Ovary (tissue), 3 donors: ENCODE data around the gene CEBPE.

Experiments used
- CTCF ChIP-seq, 3 donors: fragments of 450-650 bp in 2 of 3; fragments of 200-600 bp in 1 of 3; IDR thresholded peaks; one replicate each; pipeline versions ENCODE4 v1.5.1 to v1.8.0; 2016 to 2022; ENCODE audit warnings: antibody characterized with exemption in 3 of 3, mild to moderate bottlenecking in 1 of 3
- EP300 ChIP-seq: sonication (generic); formaldehyde crosslinking; IDR thresholded peaks from one replicate; pipeline ENCODE4 v1.6.1; 2017; ENCODE audit warnings: antibody characterized with exemption
- donor health status: DM: no; HTN: no; CAD: no.

GRCh38 chr14:23086565-23086964, 32.5 kb downstream of the CEBPE start:
- TF ChIP-seq CTCF (IDR thresholded peaks at IDR 0.05): no peak
- TF ChIP-seq EP300: no peak
